ENCODE data around the gene RASSF8. TPM values are rescaled to one million over a fixed set of nuclear protein-coding genes. Genes with fewer than 3 reads are reported as not detected.

Gene RASSF8
- total and polyA plus RNA-seq, 2 of the 8 experiments (the other 6 are each of a cell fraction or from before 2014, with no cell fraction given) = 6.4 to 46.7 TPM

DNA sequence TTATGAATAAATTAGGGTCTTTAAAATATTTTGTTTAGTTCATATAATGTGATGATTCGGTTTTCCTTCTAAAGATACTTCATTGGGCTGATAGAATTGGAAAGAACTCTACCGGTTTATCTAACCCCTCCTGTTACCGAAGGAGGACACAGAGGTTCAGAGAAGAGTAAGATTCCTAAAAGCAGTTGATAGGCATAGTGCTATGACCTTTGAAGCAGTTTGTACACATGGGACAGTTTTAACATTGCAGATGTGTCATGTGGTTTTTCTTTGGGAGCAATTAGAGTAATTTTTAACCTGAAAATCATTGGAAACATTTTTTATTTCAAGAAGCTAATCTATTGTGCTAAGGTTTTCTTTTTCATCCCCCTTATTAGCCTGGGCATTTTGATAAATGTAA is 103.5 kb downstream of the RASSF8 start:
- Histone ChIP-seq H3K4me1 (replicated peaks in 1 of 4; ENCODE audit: control insufficient read depth in 3 of 4, insufficient read depth in 4 of 4, low read length in 3 of 4) (no peaks in the 10 kb centered on the region), H3K9ac (replicated peaks in 1 of 4; ENCODE audit: extremely low read depth in 1 of 4, low read depth in 3 of 4, low read length in 3 of 4) (no peak overlapping the region), H2BK15ac (ENCODE audit: low read length) (no peak overlapping the region), H2BK120ac (replicated peaks; ENCODE audit: low read depth, low read length) (no peak overlapping the region), H4K20me1 (replicated peaks in 1 of 2; ENCODE audit: control insufficient read depth in 1 of 2, insufficient read depth in 2 of 2, low read length in 2 of 2) (no peaks in the 10 kb centered on the region), H3K4me3 (ENCODE audit: extremely low read depth in 1 of 4, insufficient read depth in 2 of 4, low read depth in 3 of 4, low read length in 4 of 4) (no peak overlapping the region), H4K91ac (replicated peaks; ENCODE audit: insufficient read length, low read length) (no peak overlapping the region), H4K5ac (ENCODE audit: insufficient read length, low read depth, low read length) (no peak overlapping the region), H2AK5ac (ENCODE audit: low read depth, low read length) (no peak overlapping the region), H3K9me3 (ENCODE audit: insufficient read depth in 2 of 2, low read depth in 1 of 2, low read length in 1 of 2) (no peaks in the 10 kb centered on the region), H3K27ac (ENCODE audit: low read depth, low read length) (no peak overlapping the region), H3K36me3 (ENCODE audit: control insufficient read depth in 2 of 4, insufficient read depth in 4 of 4, low read length in 3 of 4) (no peaks in the 10 kb centered on the region), H3K79me2 (ENCODE audit: control insufficient read depth in 1 of 2, insufficient read depth in 2 of 2, low read length in 2 of 2) (no peaks in the 10 kb centered on the region), H2BK5ac (ENCODE audit: low read depth, low read length) (no peak overlapping the region), H4K8ac (ENCODE audit: extremely low read depth, insufficient read depth, low read length) (no peak overlapping the region), H3K56ac (replicated peaks; ENCODE audit: insufficient read length, low read depth, low read length) (no peak overlapping the region), H2AFZ (ENCODE audit: low read length) (no peak overlapping the region), H3K4ac (replicated peaks; ENCODE audit: insufficient read length, low read depth, low read length) (no peak overlapping the region), H3K4me2 (ENCODE audit: insufficient read depth in 1 of 2, low read depth in 2 of 2, low read length in 2 of 2) (no peak overlapping the region), H3K14ac (ENCODE audit: insufficient read length) (no peak overlapping the region), H3K23ac (ENCODE audit: insufficient read length) (no peak overlapping the region), H3K18ac (ENCODE audit: extremely low read depth, low read length) (no peak overlapping the region), H3K23me2 (ENCODE audit: low read depth, low read length) (no peaks in the 10 kb centered on the region), H2BK12ac (ENCODE audit: low read depth, low read length) (no peak overlapping the region), H3K27me3 (replicated peaks in 1 of 4; ENCODE audit: control insufficient read depth in 3 of 4, extremely low read depth in 1 of 4, insufficient read depth in 3 of 4, low read length in 3 of 4) (no peaks in the 10 kb centered on the region), H3K79me1 (ENCODE audit: low read depth, low read length) (no peaks in the 10 kb centered on the region), H2BK20ac (ENCODE audit: low read length) (no peak overlapping the region)
- POLR2A ChIA-PET (ENCODE audit: partially characterized antibody) = no interaction called here
- WGBS, 2 experiments (ENCODE audit: extremely low coverage in 1 of 2, insufficient coverage in 1 of 2, insufficient read length in 1 of 2, insufficient replicate concordance in 2 of 2, low coverage in 1 of 2, low lambda C conversion rate in 2 of 2, missing lambda C conversion rate in 1 of 2) = 93% methylated on average over 3 of the region's 3 CpGs; no CpG with 5 or more reads in 1 of the 2 experiments
- FAIRE-seq = no peak
- DNase-seq (ENCODE audit: low read depth in 1 of 2, low spot score in 2 of 2) = no peak
- TF ChIP-seq, protein P1, sequence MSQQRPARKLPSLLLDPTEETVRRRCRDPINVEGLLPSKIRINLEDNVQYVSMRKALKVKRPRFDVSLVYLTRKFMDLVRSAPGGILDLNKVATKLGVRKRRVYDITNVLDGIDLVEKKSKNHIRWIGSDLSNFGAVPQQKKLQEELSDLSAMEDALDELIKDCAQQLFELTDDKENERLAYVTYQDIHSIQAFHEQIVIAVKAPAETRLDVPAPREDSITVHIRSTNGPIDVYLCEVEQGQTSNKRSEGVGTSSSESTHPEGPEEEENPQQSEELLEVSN (IDR thresholded peaks at IDR 0.05) = no peak
- TF ChIP-seq TCF12 (IDR thresholded peaks at IDR 0.05; ENCODE audit: low read depth, low read length) (no peak), EP300 (IDR thresholded peaks at IDR 0.05; ENCODE audit: borderline replicate concordance in 1 of 2, low read depth in 2 of 2, low read length in 2 of 2) (no peak), BCL11A (IDR thresholded peaks at IDR 0.05; ENCODE audit: low read depth in 2 of 2, low read length in 2 of 2) (no peak), JUN (IDR thresholded peaks at IDR 0.05; ENCODE audit: low read depth, low read length) (no peak), RAD21 (IDR thresholded peaks at IDR 0.05 in 1 of 2, conservative IDR thresholded peaks at IDR 0.05 in 1 of 2; ENCODE audit: low read depth in 2 of 2, low read length in 2 of 2) (no peak), EZH2 (IDR thresholded peaks at IDR 0.05; ENCODE audit: low read depth, low read length, severe bottlenecking) (no peak)
- CTCF ChIA-PET (ENCODE audit: partially characterized antibody) = interaction anchor here (0.6 to 0.8 kb wide), 2 partner anchors 23 to 35 kb away, joined by 3 read pairs; no protein-coding TSS in a partner anchor
